ENCODE data around the gene RTKN.

The RTKN gene

DNA sequence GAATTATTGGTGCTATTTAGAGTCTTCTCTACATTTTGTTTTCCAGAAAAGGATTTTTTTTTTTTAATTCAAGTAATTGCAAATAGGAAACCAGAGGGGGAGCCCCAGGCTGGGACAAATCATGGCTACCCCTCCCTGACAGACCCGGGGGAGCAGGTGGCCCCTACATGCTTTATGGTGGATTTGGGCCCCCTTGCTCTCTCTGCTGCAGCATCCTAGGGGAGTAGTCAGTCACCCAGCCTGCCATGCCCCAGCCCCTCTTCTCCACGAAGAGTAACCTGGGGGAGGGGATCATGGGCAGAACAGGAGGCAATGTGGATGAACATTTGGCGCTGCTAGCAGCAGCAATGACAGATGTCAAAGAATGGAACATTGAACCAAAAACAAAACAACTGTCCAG, 25.0 kb downstream of the RTKN start:
- DNase-seq: no peak

DNA sequence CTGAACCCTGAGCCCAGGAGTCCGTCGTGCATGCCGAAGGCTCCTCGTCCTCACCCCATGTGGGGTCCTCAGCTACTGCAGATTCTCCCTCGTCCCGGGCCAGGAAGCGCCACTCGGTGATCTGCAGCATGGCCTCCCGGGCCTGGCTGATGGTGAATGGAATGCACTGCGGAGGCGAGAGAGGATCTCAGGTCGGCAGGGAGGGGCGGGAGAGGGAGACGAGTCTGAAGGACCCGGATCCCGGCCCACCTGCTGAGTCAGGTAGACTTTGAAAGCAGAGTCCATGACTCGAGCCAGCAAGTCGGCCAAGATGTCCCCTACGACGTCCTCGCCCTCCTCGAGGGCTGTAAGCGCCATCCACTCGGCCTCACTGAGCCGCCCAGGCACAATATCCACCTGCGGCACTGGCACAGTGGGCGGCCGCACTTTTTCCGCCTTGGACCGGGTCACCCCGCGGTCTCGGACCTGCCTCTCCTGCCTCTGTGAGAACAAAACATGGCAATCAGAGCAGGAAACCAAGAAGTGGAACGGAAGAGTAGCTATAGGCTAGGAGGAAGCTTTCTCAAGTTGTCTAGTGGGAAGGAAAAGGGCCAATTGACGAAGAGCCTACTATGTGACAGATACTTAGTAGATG, 25.9 kb downstream of the RTKN start:
- DNase-seq: no peak

DNA sequence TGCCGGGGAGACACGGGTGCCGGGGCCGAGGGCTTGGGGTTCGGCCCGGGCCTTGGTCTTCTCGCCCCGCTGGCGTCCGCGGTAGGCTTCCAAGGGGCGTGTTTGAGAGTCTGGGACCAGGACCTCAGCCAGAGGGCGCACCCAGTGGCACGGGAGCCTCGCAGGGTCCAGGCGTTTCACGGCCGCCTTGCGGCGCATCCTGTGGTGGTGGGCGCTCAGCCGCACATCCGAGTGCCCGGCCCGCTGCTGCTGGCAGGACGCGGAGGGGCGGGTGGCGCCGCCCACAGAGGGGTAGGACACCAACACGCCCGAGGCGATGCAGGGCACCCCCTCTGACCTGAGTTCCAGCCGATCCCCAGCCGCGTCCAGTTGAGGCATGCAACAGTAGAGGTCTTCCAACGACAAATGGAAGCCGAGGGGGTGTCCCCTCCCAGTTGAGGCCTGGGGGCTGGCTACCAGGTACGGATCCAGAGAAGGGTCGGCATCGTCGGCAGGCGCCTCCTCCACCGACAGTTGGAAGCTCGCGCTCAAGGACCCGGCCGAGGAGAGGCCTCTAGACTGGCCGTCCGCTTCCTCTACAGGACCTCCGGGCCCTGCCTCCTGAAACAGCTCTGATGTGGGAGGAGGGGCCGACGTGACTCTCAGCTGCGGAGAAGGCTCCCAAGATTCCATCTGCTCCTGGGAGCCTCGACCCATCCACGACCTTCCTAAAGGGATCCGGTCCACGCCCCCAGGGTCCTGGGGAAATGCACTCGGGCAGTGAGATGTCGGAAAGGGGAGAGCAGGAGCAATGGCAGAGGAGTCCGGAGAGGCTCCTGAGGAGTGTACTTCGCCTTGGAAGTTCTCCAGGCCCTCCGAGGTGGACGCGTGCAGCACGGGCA, 26.6 kb downstream of the RTKN start:
- DNase-seq: no peak

DNA sequence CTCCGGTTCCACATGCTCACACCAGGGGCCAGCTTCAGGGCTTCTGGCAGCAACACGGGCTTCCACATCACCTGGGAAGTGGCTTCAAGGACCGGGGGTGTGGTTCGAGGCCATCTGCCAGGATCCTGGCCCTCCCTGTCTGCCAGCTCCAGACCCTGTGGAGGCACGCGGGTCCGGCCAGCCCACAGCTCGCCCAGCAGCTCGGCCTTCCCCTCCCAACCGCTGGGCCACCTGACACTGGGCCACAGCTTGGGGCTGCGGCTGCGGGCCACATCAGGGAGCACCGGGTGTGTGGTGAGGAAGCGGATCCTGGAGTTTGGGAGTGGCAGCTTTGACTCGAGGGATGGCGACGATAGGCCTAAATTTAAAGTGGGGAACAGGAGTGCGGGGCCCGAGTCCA, 27.3 kb downstream of the RTKN start:
- no peak for DNase-seq

DNA sequence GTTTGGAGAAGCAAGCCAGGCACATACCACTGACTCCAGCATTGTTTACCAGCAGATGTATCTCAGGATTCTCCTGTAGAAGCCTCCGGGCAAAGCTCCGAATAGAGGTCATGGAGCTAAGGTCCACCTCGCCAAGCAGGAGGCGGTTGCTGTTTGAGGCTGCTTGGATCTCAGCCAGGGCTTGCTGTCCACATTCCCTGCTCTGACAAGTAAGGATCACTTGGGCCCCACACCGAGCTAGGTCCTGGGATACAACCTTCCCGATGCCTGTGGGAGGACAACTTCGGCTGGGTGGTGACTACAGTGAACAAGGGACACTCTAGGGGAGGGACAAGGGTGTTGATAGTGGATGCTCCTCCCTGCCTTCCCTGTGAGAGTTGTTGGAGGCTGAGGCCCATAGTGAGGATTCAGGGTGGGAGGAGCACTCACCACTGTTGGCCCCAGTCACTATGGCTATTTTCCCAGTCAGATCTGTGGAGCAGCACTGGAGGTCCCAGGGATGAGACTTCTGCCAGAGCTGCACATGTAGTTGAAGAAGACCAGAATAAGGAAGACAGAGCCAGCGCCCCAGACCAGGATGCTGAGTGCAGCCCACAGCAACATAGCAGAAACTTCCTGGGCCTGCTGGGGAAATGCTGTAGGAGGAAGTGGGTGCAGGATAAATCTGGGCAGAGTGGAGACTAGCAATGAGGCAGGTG, 28.6 kb downstream of the RTKN start:
- DNase-seq: no peak

DNA sequence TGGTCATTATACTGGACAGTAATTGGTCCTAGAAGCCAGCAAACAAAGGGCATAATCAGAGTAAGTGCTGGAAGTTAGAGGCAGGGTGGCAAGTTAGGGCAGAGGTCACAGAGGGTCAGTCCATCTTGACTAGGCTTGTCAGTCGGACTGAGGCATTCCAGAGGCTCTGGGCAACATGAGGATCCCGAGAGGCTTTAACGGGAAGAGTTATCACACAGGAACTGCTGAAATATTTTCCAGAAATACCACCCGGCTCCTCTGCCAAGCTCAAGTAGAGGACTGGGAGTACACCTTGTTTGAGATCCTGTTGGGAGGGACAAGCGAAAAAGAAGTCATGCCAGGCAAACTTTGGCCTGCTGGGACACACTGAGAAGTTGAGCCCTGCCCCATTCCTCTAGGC, 34.1 kb downstream of the RTKN start:
- no peak for DNase-seq

DNA sequence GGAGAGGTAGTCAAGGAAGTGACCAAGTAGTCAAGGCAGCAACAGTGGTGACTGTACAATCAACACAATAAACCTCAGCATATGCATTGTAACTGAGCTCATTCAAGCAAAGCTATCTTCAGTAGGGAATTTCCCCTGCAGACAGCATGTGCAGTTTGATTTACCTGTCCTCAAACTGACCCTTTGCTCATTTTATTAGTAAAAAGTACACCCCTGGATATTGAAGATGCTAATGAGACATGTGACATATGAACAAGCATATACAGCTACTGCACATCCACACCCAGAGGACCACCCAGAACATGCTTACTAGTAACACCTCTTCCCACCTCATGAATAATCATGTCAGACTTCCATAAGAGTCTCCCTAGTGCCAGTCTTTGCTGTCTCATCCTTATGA, 35.7 kb downstream of the RTKN start:
- no peak for DNase-seq

DNA sequence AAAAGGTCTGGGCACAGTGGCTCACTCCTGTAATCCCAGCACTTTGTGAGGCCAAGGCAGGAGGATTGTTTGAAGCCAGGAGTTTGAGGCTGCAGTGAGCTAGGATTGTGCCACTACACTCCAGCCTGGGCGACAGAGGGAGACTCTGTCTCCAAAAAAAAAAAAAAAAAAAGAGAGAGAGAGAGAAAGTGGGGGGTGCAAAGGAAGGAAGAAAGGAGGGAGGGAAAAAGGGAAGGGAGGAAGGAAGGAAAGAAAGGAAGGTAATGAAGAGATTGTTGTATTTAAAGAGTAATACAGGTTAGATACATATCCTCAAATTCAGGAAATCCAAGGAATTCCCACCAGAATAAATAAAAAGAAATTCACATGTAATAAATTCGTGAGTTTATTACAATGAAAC, 39.8 kb downstream of the RTKN start:
- DNase-seq: no peak

DNA sequence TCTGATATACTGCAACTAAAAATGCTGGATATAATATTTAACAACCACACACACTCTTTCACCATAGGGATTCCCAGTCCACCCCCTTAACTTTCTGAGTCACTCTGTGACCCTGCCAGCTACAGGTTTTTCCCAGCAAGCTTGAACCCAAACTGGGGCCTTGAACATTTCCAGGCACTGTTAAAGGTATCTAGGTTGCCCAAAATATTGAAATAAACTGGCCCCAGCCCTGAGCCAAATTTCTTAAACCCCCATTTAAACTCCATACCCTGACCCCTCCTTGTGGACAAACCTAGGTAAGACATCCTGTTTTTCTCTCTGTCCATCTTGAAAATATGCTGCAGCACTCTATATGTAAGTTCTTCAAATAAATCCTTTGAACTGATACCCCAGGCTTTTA, 42.0 kb downstream of the RTKN start:
- DNase-seq: peak; percentile 60 to 65

DNA sequence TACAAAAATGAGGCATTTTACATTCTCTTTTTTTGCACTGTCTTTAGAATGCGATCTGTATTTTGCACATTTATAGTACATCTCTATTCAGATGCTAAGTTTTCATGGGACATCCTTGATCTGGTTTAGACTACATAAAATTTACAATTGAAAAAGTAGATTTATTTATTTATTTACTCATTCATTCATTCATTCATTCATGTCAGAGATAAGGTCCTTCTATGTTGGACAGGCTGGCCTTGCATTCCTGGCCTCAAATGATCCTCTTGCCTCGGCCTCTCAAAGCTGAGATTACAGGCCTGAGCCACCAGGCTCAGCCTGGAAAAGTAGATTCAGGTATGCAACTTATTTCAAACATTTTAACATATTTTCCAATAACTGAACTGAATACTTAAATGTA, 45.6 kb downstream of the RTKN start:
- no peak for DNase-seq

DNA sequence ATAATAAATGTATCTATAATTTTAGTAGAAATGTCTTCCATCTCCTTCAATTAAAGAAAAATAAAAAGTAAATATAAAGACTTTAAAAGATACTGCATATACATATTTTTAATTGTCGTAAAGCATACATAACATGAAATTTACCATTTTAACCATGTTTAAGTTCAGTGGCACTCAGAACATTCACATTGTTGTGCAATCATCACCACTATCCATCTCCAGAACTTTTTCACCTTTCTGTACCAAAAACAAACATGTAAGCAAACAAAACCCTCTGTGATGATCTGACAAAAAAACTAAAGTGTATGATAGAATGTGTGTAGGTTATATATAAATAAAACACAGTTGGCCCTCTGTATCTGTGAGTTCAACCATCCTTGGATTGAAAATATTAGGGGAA, 48.2 kb downstream of the RTKN start:
- no peak for DNase-seq

DNA sequence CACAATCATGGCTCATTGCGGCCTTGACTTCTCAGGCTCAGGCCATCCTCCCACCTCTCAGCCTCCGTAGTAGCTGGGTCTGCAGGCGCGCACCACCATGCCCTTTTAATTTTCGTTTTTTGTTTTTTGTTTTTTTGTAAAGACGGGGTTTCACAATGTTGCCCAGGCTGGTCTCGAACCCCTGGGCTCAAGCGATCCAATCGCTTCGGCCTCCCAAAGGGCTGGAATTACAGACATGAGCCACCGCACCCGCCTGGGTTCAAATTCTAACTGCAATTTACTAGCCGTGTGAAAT, 49.3 kb downstream of the RTKN start:
- DNase-seq: no peak

DNA sequence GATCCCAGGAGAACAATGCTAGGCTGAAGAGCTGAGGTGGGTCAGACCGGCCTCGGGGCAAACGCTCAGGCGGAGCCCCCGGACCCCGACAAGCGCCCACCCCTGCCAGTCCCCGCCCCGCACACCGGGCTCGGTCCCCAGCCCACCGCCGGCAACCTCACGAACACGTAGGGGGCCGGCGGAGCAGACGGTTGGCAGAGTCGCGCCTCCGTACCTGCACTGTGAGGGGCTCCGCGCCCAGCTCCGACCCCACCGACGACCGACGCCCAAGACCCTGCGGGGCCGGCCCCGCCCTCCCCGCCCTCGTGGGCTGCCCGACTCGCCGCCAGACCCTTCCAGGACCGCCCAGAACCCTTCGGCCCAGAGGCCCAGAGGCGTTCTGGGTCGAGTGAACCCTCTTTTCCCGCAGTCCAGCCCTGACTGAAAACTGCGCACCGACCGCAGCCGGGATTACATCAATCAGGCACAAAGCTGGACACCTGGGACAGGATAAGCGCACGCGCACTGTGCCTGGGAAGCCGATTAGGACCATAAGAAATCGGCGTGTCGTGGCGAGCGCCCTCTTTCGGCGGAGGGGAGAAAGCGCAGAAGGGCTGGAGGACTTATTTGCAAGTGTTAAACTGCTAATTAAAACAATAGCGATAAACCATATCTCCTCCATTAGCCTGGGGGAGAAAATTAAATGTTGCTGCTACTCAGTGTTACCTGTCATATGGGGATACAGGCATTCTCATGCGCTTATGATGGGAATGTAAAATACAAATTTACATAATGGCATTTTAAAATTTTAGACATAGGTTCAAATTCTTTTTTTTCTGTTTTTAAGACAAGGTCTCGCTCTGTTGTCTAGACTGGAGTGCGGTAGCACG, 49.9 kb downstream of the RTKN start:
- peak; percentile 84 to 89 for DNase-seq

DNA sequence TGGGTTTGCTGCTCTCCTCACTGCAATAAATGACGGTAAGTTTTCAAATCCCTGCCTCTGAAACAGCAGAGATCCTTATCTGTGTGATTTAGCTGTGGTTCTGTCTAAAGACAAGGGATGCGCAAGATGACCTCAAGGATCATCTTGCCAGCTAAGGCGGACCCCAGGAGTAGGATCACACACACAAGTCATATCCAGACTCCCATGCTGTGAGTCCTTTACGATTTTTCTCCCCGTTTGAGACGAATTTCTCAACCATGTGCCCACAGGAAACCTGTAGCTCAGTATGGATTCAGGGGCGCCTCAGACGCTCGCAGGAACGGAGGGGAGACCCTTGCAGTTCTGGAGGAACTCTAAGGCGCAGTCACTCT, 50.5 kb downstream of the RTKN start:
- DNase-seq: peak in 1 of 2 experiments; percentile 22

DNA sequence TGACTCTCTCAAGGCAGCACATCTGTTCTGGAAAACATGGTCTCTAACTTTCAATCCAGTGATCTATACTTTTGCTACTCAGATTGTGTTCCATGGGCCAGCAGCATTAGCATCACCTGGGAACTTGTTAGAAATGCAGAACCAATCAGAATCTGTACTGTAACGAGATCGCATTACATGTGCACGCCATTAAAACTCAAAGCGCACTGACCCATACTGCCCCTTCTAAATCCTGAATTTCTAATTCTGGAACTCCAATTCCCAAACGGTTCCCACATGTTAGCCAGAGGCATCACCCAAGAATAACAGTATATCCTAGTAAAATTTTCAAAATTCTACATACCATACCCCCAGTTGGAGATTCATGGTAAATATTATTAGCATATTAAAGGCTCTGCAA, 51.1 kb downstream of the RTKN start:
- no peak for DNase-seq

DNA sequence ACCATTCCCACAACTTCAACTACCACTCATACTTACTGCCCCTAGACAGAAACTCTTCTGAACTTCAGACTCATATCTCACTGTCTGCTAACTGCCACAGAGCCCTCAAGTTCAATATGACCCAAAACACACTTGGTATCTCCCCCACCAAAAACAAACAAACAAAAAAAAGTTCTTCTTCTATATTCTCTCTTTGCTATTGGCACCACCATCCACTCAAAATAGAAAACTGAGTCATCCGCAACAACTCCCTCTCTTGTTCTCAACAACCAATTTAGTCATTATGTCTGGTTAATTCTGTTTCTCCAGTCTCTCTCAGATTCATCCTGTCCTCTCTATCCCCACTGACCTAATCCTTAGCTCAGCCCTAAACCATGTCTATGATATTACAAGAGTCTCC, 54.4 kb downstream of the RTKN start:
- DNase-seq: no peak

DNA sequence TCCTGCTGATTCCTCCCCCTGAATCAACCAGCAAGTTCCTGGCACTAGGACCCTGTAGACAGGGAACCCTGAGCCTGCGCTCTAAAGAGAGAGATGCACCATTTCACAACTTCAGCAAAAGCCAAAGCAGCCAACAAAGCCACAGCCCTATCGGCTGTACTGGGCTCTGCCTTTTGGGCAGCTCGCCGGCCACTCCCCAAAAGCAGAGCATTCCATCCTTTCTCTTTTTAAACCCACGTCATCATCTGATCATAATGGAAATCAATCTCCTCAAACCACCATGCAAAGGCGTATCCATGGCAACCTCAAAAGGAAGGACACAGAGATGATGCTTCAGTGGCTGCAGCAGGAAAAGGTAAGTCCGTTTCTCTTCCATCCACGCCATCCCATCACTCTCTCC, 56.3 kb downstream of the RTKN start:
- DNase-seq: no peak

DNA sequence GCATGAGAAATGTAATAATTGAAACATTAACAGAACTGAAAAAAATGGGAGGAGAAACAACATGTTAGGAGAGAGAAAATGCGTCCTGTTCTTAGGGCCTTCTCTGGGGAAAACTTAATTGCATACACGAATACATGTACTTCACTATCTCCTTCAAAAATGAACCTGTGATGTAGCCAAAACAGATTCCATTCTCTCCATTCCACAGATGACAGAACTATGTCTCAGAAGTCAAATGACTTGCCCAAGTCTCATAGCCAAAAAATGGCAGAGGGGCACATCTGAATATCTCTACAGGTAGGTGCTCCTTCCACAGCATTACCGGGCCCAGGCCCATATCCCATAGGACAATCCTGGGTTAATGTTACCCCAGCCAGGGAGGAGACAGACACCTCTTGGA, 57.7 kb downstream of the RTKN start:
- DNase-seq: no peak

DNA sequence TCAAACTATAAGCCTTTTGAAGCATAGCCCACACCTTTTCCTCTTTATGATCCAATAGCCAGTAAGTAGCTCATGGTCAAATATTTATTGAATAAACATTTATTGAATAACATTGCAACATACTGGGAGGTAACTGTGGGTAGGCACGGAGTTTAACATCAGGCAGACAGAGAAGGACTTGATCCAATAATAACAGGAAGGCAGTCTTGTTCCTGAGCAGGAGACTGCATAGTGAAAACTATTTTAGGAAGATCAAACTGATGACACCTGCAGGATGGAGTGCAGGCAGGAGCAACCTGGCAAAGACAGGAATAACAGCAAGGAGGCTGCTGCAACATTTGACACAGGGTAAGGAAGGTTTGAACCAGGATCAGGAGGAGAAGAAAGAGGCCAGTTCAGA, 58.5 kb downstream of the RTKN start:
- no peak for DNase-seq

DNA sequence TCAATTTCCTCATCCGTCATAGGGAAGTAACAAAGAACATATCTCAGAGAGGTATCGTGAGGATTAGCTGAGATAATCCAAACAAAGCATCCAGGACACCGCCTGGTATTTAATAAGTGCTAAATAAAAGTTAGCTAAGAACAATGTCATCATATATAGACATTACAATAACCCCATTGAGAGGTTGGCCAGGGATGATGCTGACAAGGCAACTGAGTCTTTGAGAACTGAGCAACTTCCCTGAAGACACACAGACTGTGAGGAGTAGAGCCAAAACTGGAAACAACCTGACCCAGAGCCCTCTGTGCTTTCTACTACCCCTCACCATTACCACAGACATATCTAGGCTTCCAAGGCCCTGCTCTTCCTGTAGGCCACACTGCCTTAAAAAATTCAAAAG, 60.0 kb downstream of the RTKN start:
- no peak for DNase-seq

DNA sequence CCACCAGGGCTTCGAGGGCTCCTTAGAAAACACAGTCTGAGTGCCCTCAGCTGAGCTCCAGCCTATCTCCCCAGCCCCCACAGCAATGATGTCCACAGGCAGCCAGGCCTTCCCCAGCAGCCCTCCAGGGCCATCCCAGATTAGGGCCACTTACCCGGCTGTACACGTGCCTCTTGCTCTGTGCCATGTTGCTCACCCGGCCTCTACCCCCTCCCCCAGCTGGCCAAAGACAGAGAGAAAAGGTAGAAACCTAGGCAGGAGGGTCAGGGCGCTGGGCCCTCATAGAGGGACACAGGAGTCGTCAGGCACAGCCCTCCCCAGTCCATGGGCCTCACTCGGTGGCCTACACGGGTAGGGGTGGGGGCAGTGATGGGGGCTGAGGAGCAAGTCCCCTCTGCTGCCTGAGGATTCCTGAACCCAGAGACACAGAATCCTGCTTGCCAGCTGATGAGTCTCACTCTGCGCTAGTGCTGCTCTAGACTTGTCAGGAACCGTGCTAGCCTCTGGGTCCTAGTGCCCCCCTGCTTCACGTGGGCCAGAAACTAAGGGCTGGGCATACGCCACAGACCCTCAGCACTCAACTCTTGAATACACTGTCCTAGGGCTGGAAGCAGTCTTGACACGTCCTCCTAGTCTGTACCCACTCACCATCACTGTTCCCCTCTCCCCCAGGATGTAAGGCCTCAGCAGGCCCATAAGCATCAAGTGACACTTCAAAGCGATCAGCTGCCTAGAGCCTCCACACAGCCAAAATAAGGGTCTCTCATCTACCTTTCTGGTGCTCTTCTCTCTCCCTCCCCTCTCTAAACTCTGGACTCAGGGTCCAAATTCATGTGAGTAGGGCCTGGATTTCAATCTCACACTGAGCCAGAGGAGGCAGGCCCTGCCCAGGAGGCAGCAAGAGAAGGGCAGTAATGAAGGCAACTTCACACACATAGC, 61.6 kb downstream of the RTKN start, which contains the start of gene DCTN1:
Gene DCTN1 (minus strand): TSS at position 461 of the 939 bp plus-strand sequence. CDS start 274 bp downstream, at position 187.
- no peak for DNase-seq

DNA sequence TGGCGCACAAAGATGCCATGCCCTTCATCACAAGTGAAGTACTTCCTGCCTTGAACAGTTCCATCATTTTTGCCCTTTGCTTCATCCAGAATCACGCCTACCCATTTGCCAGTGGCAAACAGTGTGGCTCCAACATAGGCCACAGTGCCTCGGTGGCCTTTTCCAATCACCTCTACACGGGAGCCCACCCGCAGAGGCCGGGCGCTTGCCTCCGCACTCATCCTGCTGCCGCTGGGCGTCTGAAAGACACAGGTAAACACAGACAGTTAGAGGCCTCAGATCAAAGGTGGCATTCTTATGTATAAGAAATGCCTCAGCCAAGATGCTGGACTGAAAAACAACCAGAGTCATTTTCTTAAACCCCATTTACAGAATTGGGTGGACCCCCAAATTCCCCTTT, 63.7 kb downstream of the RTKN start:
- DNase-seq: no peak
